GM18526 (cell line): ENCODE data around the gene SEC11A.

ENCODE experiments used
- POLR2A ChIP-seq: IDR thresholded peaks from 3 replicates; pipeline ENCODE4 v1.6.1; 2011; ENCODE audit not compliant: insufficient read length; ENCODE audit errors: extremely low read depth

Gene SEC11A

GRCh38 chr15:84748274-84749110 lies 32.6 kb upstream of the SEC11A start, which contains the start of gene ZNF592:
TSS of gene ZNF592 (plus strand) at chr15:84748592. CDS start at chr15:84782676, 34,084 bp downstream.
- peak; percentile 56 for TF ChIP-seq POLR2A

GRCh38 chr15:84747416-84748273 lies 31.7 kb upstream of the SEC11A start:
- peak; percentile 47 for TF ChIP-seq POLR2A

GRCh38 chr15:84741121-84741520 lies 25.2 kb upstream of the SEC11A start:
- no peak for TF ChIP-seq POLR2A

- TF ChIP-seq POLR2A, result no peak
Measured at GRCh38 chr15:84740691-84741090, 24.8 kb upstream of the SEC11A start.

- no peak for TF ChIP-seq POLR2A
Measured at GRCh38 chr15:84737005-84737404, 21.1 kb upstream of the SEC11A start.

GRCh38 chr15:84736375-84736774 lies 20.4 kb upstream of the SEC11A start:
- no peak for TF ChIP-seq POLR2A

- peak; percentile 50 for TF ChIP-seq POLR2A
Measured at GRCh38 chr15:84734794-84735479, 19.0 kb upstream of the SEC11A start.

GRCh38 chr15:84731774-84732173 lies 15.8 kb upstream of the SEC11A start:
- TF ChIP-seq POLR2A, result no peak

GRCh38 chr15:84727429-84727828 lies 11.5 kb upstream of the SEC11A start:
- TF ChIP-seq POLR2A, result no peak

- TF ChIP-seq POLR2A, result no peak
Measured at GRCh38 chr15:84725001-84725491, 9.1 kb upstream of the SEC11A start.

- no peak for TF ChIP-seq POLR2A
Measured at GRCh38 chr15:84722628-84723027, 6.7 kb upstream of the SEC11A start.

GRCh38 chr15:84721371-84721770 lies 5.4 kb upstream of the SEC11A start:
- TF ChIP-seq POLR2A, result no peak

GRCh38 chr15:84715441-84716035 lies 401 bp downstream of the SEC11A start:
- no peak for TF ChIP-seq POLR2A

- no peak for TF ChIP-seq POLR2A
Measured at GRCh38 chr15:84714821-84715220, 1.1 kb downstream of the SEC11A start.

GRCh38 chr15:84714372-84714771 lies 1.6 kb downstream of the SEC11A start:
- TF ChIP-seq POLR2A, result no peak
